ENCODE results near the gene EHMT1. TPM values are rescaled to one million over a fixed set of nuclear protein-coding genes. Genes with fewer than 3 reads are reported as not detected.
"Not testable (repeated sequence)": the region's sequence is repeated elsewhere in the genome, so short reads cannot be mapped to it uniquely, and the experiment has no call there.

EHMT1 gene
- total RNA-seq, 5 donors from 2014 or later (not counting 1 experiment from before 2014, with no cell fraction given) = 113 to 124 (median 121) TPM

- H3K9me3 Mint-ChIP-seq; H3K36me3 Mint-ChIP-seq; H3K27ac ChIP-seq (ENCODE audit: low read length); H3K36me3 ChIP-seq (ENCODE audit: control insufficient read depth in 2 of 2, extremely low read depth in 1 of 2, insufficient read depth in 1 of 2, low read length in 1 of 2); H3K9me3 ChIP-seq; DNase-seq; H3K4me1 ChIP-seq (ENCODE audit: control insufficient read depth in 1 of 2, extremely low read depth in 1 of 2, insufficient read depth in 2 of 2, low read length in 2 of 2); H3K4me1 Mint-ChIP-seq; CTCF ChIA-PET; POLR2A ChIA-PET; H3K27ac Mint-ChIP-seq: not testable (repeated sequence)
- ATAC-seq (replicated peaks in 1 of 4) = peak in 1 of 4 experiments; percentile 12
- Histone ChIP-seq H3K27me3 (replicated peaks in 1 of 2; ENCODE audit: control insufficient read depth in 2 of 2, extremely low read depth in 1 of 2, insufficient read depth in 2 of 2, low read length in 1 of 2) (peaks cover 0 to 59% of the 10 kb centered on the region in 2 experiments), H3K4me3 (ENCODE audit: control insufficient read depth in 1 of 2, extremely low read depth in 1 of 2, low read length in 1 of 2) (peak within 1 kb of the TSS in 1 of 2 donors; percentile 29)
- 13% methylated on average over 41 of the region's 95 CpGs for WGBS (ENCODE audit: insufficient coverage)
- Mint-ChIP-seq H3K4me3 (peak within 1 kb of the TSS in 2 of 3 donors; percentile 61 to 62), H3K27me3 (peaks cover 38 to 49% of the 10 kb centered on the region in 2 donors)
Observed at GRCh38 chr9:137877506-137878122, 258.8 kb downstream of the EHMT1 start, which contains the start of gene CACNA1B. CACNA1B (plus strand) TSS chr9:137877782; CDS start chr9:137877934, 152 bp downstream.

- Histone ChIP-seq H3K9me3 (no peaks in the 10 kb centered on the region), H3K36me3 (ENCODE audit: control insufficient read depth in 2 of 2, extremely low read depth in 1 of 2, insufficient read depth in 1 of 2, low read length in 1 of 2) (no peaks in the 10 kb centered on the region), H3K27ac (ENCODE audit: low read length) (no peak overlapping the region), H3K4me1 (ENCODE audit: control insufficient read depth in 1 of 2, extremely low read depth in 1 of 2, insufficient read depth in 2 of 2, low read length in 2 of 2) (no peaks in the 10 kb centered on the region), H3K4me3 (ENCODE audit: control insufficient read depth in 1 of 2, extremely low read depth in 1 of 2, low read length in 1 of 2) (peak overlapping the region in 1 of 2 donors; percentile 29), H3K27me3 (replicated peaks in 1 of 2; ENCODE audit: control insufficient read depth in 2 of 2, extremely low read depth in 1 of 2, insufficient read depth in 2 of 2, low read length in 1 of 2) (peaks cover 0 to 57% of the 10 kb centered on the region in 2 experiments)
- Mint-ChIP-seq H3K27ac (no peak overlapping the region), H3K9me3 (no peaks in the 10 kb centered on the region), H3K36me3 (no peaks in the 10 kb centered on the region), H3K4me1 (peaks cover 2 to 4% (median 3%) of the 10 kb centered on the region in 3 donors), H3K27me3 (peaks cover 38 to 49% of the 10 kb centered on the region in 2 donors), H3K4me3 (no peak overlapping the region)
- WGBS (ENCODE audit: insufficient coverage) = 6% methylated on average over 99 of the region's 101 CpGs
- peak; percentile 46 to 63 (median 48) for ATAC-seq (replicated peaks in 1 of 4)
- ChIA-PET CTCF (no interaction called here), POLR2A (no interaction called here)
- peak in 18 of 35 experiments; percentile 2 to 39 (median 12) for DNase-seq
Observed at GRCh38 chr9:137878146-137878941, 259.5 kb downstream of the EHMT1 start.

GRCh38 chr9:137879052-137879451, 260.2 kb downstream of the EHMT1 start:
- POLR2A ChIA-PET = no interaction called here

GRCh38 chr9:137879566-137880150, 260.9 kb downstream of the EHMT1 start:
- Histone ChIP-seq H3K27ac (ENCODE audit: low read length) (no peak overlapping the region), H3K9me3 (no peaks in the 10 kb centered on the region), H3K4me3 (ENCODE audit: control insufficient read depth in 1 of 2, extremely low read depth in 1 of 2, low read length in 1 of 2) (no peak overlapping the region), H3K27me3 (replicated peaks in 1 of 2; ENCODE audit: control insufficient read depth in 2 of 2, extremely low read depth in 1 of 2, insufficient read depth in 2 of 2, low read length in 1 of 2) (peaks cover 0 to 54% of the 10 kb centered on the region in 2 experiments), H3K36me3 (ENCODE audit: control insufficient read depth in 2 of 2, extremely low read depth in 1 of 2, insufficient read depth in 1 of 2, low read length in 1 of 2) (no peaks in the 10 kb centered on the region), H3K4me1 (ENCODE audit: control insufficient read depth in 1 of 2, extremely low read depth in 1 of 2, insufficient read depth in 2 of 2, low read length in 2 of 2) (no peaks in the 10 kb centered on the region)
- no peaks in the 10 kb centered on the region for H3K36me3 Mint-ChIP-seq
- DNase-seq (no peak), ATAC-seq (replicated peaks in 1 of 4) (no peak)
- ChIA-PET POLR2A (no interaction called here), CTCF (no interaction called here)
- peaks cover 31 to 43% of the 10 kb centered on the region in 2 donors for H3K27me3 Mint-ChIP-seq
- no peak overlapping the region for H3K27ac Mint-ChIP-seq
- peaks cover 2 to 4% (median 3%) of the 10 kb centered on the region in 3 donors for H3K4me1 Mint-ChIP-seq
- H3K4me3 Mint-ChIP-seq = peak overlapping the region in 1 of 3 donors; percentile 39
- WGBS (ENCODE audit: insufficient coverage) = 86% methylated on average over 6 of the region's 8 CpGs
- H3K9me3 Mint-ChIP-seq = no peaks in the 10 kb centered on the region

More at GRCh38 chr9:137879052-137879451, 260.2 kb downstream of the EHMT1 start:
- H3K4me3 Mint-ChIP-seq = peak overlapping the region in 1 of 3 donors; percentile 39
- H3K27me3 ChIP-seq (replicated peaks in 1 of 2; ENCODE audit: control insufficient read depth in 2 of 2, extremely low read depth in 1 of 2, insufficient read depth in 2 of 2, low read length in 1 of 2) = peaks cover 0 to 55% of the 10 kb centered on the region in 2 experiments
- no peak overlapping the region for H3K27ac Mint-ChIP-seq
- ATAC-seq (replicated peaks in 1 of 4) (no peak), DNase-seq (no peak)
- peaks cover 33 to 44% of the 10 kb centered on the region in 2 donors for H3K27me3 Mint-ChIP-seq
- H3K27ac ChIP-seq (ENCODE audit: low read length) = no peak overlapping the region
- WGBS (ENCODE audit: insufficient coverage) = 89% methylated on average over 15 of the region's 20 CpGs
- H3K4me3 ChIP-seq (ENCODE audit: control insufficient read depth in 1 of 2, extremely low read depth in 1 of 2, low read length in 1 of 2) = no peak overlapping the region
- H3K4me1 Mint-ChIP-seq = peaks cover 2 to 4% (median 3%) of the 10 kb centered on the region in 3 donors
- H3K36me3 ChIP-seq (ENCODE audit: control insufficient read depth in 2 of 2, extremely low read depth in 1 of 2, insufficient read depth in 1 of 2, low read length in 1 of 2) = no peaks in the 10 kb centered on the region
- H3K9me3 Mint-ChIP-seq = no peaks in the 10 kb centered on the region
- no peaks in the 10 kb centered on the region for H3K36me3 Mint-ChIP-seq
- CTCF ChIA-PET = no interaction called here
- H3K4me1 ChIP-seq (ENCODE audit: control insufficient read depth in 1 of 2, extremely low read depth in 1 of 2, insufficient read depth in 2 of 2, low read length in 2 of 2) = no peaks in the 10 kb centered on the region
- H3K9me3 ChIP-seq = no peaks in the 10 kb centered on the region

- H3K4me3 Mint-ChIP-seq = no peak overlapping the region
- no peak overlapping the region for H3K27ac Mint-ChIP-seq
- H3K27me3 Mint-ChIP-seq = peaks cover 25 to 36% of the 10 kb centered on the region in 2 donors
Observed at GRCh38 chr9:137880160-137880975, 261.6 kb downstream of the EHMT1 start.

More at GRCh38 chr9:137880160-137880975, 261.6 kb downstream of the EHMT1 start:
- Mint-ChIP-seq H3K4me1 (peaks cover 2 to 4% (median 3%) of the 10 kb centered on the region in 3 donors), H3K9me3 (no peaks in the 10 kb centered on the region), H3K36me3 (no peaks in the 10 kb centered on the region)
- Histone ChIP-seq H3K36me3 (ENCODE audit: control insufficient read depth in 2 of 2, extremely low read depth in 1 of 2, insufficient read depth in 1 of 2, low read length in 1 of 2) (no peaks in the 10 kb centered on the region), H3K9me3 (no peaks in the 10 kb centered on the region), H3K4me3 (ENCODE audit: control insufficient read depth in 1 of 2, extremely low read depth in 1 of 2, low read length in 1 of 2) (no peak overlapping the region), H3K27ac (ENCODE audit: low read length) (no peak overlapping the region), H3K4me1 (ENCODE audit: control insufficient read depth in 1 of 2, extremely low read depth in 1 of 2, insufficient read depth in 2 of 2, low read length in 2 of 2) (no peaks in the 10 kb centered on the region), H3K27me3 (replicated peaks in 1 of 2; ENCODE audit: control insufficient read depth in 2 of 2, extremely low read depth in 1 of 2, insufficient read depth in 2 of 2, low read length in 1 of 2) (peaks cover 0 to 47% of the 10 kb centered on the region in 2 experiments)
- WGBS (ENCODE audit: insufficient coverage) = 83% methylated on average over 15 of the region's 16 CpGs
- POLR2A ChIA-PET = no interaction called here
- CTCF ChIA-PET = no interaction called here
- ATAC-seq (replicated peaks in 1 of 4) (no peak), DNase-seq (no peak)

All from T-cell (primary cell).